Fibroblast of upper back skin (primary cell): ENCODE data around the gene ARHGAP36.

Source experiments
- DNase-seq: peaks from one replicate; pipeline ENCODE4 v3.0.0-alpha.2; 2013

ARHGAP36 gene

DNA sequence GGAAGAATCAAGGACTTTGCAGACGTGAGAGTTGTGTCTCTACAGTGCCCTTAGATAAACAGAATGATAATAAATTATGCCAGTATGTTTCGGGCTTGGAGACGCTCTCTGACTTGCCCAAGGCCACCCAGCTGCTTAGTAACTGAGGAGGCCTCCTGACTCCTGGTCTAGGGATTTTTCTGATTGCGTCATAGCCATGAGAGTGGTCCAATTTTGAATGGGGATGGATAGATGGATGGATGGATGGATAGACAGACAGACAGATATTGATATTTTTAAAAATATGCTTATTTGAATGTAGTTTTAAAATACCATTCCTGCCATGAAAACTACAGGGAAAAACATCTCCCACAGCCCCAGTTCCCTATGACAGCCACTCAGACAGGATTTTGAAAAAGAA is 15.5 kb downstream of the ARHGAP36 start:
- DNase-seq = no peak

DNA sequence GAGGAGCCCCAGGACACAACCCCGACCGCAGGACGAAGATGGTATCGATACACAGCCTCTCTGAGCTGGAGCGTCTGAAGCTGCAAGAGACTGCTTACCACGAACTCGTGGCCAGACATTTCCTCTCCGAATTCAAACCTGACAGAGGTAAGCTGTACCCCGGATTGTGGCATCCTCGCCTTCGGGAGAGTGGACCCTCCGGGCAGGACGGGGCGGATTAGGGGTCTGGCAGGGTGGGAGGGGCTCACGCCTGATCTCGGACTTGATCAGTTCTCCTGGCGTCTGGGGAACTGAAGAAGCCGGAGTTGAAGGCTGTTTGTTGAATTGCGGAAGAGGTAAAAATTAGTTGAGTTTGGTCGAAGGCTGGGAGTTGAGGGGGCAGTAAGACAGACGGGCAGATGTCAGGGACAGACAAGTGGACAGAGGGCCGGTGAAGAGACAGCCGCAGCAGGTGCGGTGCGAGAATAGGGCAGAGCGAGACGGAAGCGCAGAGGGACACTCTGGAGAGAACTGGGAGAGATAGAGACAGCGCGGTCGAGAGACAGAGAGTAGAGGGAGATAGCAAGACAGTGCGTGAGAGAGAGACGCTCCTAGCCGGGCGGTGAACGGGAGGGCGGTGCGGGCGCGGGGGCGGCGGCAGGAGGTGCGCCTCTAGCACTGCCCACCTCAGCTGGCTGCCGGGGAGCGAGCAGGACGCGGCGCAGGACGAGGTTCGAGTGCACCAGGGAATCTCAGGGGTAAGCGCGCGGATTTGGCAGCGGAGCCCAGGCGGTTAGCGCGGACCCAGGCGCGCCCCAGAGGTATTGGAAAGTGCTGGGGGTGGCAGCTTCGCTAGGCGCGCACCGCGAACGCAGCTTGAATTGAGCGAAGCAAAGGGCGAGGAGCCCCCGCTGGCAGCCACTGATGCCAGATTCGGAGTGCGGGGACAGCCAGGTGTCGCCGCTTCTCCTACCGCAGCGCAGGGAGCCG is 23.9 kb downstream of the ARHGAP36 start:
- no peak for DNase-seq

DNA sequence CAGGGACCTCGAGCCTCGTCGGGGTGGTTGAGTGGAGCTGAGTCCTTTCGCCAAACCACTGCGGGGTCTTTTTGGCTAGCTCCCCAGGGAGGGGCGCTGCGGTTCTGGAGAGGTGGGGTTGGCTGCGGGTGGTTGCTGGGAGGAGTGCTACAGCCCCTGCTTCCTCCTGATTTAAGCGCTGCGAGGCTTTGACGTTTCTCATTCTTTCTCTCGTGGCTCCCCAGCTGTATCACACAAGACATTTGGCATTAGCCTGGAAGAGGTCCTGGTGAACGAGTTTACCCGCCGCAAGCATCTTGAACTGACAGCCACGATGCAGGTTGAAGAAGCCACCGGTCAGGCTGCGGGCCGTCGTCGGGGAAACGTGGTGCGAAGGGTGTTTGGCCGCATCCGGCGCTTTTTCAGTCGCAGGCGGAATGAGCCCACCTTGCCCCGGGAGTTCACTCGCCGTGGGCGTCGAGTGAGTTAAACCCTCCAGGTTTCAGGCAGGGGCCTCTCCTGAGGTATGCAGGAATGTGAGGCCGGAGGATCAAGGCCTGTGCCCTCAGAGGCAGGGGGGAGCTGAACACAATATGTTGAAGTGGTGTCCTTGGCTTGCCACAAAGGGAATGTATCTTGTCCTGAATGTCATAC is 25.5 kb downstream of the ARHGAP36 start:
- no peak for DNase-seq

DNA sequence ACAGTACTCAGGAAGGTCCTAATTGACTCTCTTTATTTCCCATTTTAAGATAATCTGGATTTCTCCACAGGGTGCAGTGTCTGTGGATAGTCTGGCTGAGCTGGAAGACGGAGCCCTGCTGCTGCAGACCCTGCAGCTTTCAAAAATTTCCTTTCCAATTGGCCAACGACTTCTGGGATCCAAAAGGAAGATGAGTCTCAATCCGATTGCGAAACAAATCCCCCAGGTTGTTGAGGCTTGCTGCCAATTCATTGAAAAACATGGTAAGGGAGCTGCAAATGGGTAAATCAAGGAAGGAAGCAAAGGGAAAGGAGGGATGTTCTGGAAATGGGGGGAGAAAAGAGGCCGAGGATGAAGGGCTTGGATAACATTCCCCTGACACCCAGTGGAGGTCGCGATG is 26.0 kb downstream of the ARHGAP36 start:
- DNase-seq = no peak

DNA sequence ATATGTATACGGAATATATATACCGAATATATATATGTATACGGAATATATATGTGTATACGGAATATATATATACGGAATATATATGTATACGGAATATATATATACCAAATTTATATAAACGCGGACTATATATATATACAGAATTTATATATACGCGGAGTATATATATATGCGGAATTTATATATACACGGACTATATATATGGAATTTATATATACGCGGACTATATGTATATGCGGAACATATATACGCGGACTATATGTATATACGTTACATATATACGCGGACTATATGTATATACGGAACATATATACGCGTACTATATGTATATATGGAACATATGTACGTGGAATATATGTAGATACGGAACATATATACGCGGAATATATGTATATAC is 78.6 kb downstream of the ARHGAP36 start:
- no peak for DNase-seq

DNA sequence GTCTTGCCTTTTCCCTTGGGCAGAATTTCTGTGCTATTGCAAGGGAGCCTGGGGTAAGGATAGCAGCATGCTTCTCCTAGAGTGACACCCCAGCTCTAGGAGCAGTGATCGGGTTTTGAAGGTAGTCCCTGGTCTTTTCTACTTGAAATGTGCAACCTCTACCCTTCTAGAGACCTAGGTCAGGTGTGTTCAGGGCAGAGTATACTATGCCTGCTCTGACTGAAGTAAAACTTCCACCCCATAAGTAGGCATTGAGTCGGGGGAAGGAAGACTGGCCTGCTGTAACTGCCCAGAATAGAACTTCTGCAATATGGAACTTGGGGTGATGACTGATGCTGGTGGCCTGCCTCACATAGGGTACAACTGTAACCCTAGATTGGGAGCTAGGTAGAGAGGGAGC is 80.9 kb downstream of the ARHGAP36 start:
- DNase-seq = no peak
